Activated CD4-positive, alpha-beta T cell treated with anti-CD3 and anti-CD28 coated beads for 4 hours (primary cell): ENCODE measurements around the gene NRXN3.

ENCODE experiments used
- DNase-seq, 2 donors: peaks; one replicate each; pipeline ENCODE4 v3.0.0-alpha.2; 2020

NRXN3 gene

DNA sequence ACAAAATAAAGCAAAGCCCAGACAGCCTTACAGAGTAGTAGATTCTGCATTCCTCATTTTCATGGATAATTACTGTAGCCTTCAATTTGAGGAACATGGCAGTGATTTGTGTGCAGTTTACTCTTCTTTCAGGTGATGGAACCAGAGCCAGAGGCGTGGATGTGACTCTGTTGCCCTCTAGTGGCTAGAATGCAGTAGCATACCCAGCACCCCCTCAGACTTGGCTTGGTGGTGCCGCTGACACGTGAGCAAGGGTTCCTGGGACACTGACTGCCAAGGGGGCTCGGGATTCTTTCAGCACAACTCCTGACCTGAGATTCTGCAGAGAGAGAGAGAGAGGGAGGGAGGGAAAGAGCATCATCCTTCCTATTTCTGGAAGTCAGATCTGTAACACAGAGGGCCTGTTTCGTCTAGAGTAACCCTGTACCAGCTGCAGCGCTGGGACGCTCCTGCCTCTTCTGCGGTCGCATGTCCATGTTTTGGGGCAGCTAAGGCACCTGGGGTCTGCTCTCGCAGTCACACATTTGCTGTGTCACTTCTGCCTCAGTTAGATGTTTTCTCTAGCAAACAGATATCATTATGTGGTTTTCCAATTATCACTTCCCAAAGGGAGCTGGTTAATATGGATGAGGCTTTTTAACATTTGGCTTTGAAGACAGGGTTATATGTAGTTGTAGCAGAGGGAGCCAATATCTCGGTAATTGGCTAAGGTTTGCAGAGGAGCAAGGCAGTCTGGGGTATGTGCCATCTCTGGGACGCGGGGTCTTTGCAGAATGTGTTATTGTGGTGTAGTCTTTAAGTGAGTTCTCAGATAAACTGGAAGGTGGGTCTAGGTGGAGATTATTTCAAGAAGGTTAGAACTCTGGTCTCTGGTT lies 428.1 kb downstream of the NRXN3 start:
- DNase-seq = peak in 1 of 2 donors; percentile 13

DNA sequence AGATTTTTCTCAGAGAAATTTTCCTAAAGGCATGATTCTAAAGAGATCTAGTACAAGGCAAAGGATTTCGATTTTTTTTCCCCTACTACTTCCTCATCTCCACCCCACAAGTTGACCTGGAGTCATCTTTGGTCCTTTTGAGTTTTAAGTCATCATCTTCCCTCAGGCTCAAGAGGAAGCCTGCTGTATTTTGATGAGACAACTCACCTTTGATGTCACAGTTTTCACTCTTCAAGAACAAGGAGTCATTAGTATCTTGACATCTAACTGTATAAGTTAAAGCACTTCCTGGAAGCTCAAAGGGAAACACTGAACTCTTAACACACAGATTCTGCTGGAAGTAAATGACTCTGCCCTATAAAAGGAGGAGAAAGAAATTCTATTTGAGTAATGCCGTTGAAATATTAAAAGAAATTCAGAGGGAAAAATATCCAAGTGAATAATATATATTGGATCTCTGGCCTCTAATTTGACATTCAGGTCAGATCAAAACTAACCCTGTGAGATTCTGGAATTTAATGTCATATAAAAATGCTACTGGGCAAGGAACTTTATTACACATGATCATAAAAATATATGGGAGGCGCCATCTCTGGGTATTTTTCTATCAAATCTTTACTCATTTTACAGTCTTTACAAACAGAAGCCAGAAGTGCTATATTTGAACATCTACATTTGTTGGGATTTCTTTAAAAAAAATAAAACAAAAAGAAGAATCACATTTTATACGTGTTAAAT lies 435.0 kb downstream of the NRXN3 start:
- DNase-seq = no peak

DNA sequence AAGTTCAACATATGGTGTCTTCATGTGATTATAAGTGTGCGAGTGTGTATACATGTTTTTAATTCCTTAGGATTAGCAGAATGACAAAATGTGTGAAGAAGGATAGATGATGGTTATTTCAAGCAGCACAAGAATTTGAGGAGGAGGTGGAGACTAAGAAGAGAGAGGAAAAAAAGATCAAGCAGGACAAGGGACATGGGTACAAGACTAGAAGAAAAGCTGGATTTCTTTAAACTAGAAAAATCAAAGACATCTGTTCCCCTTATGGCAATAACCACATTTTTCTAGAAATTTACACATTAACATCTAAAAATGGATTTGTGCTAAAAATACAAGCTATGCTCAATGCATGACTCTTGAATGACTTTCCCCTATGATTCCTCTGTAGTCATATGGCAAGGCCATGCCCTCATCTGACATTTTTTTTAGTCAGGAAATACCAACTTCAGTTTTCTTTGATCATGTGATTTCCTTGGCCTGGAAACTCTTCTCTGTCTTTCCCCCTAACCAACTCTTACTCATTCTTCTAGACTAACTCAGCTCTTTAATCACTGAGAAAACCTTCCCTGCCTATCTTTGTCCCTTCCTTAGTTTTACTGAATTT lies 435.8 kb downstream of the NRXN3 start:
- no peak for DNase-seq

DNA sequence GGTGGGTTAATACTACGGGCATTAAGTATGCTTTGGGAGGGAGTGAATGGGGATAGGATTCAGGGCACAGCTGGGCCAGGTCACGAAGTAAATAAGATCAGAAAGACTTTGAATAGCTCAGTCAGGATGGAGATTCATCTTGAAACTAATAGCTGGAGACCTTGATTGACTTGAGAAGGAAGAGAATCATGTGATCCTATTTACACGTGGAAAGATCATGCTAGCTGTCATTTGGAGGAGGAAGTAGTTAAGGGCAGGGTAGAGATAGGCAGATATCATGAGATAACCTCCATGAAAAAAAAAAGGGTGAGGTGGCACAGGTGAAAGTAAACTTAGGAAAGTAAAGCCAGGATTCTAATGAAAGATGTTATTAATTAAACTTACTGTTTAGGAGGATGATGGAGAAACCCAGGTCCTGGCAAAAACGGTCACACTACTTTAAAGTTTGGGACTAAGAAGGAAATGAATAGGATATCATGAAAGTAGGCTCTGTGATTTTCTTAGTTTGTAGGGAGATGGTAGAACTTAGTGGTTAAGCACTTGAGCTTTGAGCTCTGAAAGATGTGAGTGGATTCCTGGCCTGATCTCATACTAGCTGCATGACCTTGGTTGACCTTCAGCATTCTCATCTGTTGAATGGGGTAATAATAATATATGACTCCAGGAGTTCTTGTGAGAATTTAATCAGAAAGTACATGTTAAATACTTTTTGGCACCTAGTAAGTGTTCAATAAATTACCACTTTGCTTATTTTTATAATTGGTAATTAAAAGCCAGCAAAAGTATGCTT lies 439.0 kb downstream of the NRXN3 start:
- no peak for DNase-seq

DNA sequence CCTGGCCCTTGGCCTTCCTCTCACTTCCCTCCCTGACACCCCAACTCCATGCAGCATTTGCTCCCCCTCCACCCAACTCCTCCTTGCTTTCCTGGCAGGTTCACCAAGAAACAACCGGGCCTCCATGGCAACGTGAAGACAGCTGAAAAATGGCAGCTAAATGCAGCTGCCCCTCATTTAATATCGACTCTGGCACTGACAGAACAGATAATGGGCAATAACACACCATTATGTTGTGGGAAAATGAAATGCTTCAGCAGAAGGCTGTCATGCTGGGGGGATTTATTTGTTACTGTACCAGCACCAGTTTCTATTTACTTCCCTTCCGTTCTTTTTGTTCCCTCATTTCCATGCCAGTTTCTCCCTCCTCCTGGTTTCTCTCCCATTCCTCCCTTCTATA lies 440.8 kb downstream of the NRXN3 start:
- no peak for DNase-seq

DNA sequence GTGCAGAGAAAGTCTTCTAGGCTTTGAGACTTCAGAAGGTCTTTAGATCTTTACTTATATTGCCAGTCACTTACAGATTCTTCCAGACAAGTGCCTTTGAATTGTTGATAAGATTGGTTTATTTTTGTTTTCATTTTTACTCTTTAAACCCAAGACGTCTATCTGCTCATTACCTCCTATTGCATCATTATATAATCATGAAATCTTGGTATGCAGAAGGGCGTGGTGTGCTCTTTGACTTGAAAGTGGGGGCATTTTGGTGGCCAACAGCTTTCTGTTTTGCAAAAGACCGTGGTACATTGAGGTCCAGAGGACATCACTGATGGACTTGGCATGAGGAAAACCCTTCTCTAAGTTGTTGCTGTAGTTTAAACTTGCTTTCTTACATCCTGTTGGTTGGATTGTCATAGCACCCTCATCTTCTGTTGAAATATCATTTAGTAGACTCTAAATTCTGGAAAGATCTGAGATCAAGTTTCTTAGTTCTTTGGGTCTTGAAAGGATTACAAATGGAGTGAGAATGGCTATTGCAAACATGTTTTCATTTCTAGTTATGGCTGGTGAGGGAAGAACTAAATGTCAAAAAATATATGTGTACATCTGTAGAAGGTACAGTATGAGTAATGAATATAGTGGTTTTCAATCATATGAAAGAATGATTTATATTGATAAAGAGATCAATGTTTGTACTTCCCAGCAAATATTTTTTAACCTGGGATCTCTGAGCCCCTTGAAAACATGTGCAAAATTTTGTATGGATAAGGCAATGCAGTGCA lies 441.8 kb downstream of the NRXN3 start:
- DNase-seq = no peak

DNA sequence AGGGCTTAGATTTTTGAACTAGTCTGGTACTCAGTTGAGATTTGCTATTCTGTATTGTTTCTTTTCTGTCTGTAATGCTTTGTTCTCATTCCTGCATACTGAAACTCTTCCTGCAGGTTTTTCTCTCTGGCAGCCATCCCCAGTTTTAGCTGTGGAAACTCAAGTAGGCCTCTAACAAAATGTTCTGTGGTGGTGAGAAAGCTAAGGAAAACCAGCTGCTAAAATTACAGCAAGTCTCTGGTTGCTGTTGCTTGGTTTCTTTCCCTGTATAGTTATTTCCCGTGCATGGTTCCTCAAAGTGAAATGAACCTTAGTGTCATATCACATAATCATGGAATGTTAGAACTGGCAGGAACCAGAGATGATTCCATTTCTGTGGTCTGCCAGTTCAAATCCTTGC lies 442.5 kb downstream of the NRXN3 start:
- DNase-seq = no peak

DNA sequence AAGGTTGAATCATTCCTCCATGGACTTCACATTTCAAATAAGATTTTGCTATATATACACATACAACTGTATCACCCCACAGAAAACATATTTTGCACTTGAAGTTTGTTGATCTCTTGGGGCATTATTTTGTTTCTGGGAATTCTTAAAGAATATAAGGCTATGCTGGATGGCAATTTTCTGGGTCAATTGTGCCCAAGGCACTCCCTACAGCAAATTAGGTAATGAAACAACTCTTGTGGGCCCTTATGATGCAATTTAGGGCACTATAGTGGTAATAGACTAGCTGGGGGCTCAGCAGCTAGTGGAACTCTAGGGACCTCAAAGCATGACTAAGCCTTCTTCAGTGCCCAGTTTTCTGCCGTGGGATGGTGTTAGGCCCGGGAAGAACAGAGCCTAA lies 444.4 kb downstream of the NRXN3 start:
- DNase-seq = no peak

DNA sequence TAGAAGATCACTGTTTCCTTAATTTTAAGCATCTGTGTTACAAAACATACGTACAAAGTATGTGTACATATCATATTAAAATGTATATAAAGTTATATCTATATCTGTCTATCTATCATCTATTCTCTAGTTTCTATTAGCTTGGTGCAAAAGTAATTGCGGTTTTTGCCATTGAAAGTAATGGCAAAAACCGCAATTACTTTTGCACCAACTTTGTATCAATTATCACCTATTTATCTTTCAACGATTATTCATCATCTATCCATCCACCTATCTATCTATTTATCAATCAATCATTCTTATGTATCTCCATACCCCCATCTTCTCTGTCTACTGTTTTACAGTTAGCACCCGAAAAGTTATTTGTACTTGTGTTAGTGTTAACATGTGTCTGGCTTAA lies 447.6 kb downstream of the NRXN3 start:
- DNase-seq = no peak

DNA sequence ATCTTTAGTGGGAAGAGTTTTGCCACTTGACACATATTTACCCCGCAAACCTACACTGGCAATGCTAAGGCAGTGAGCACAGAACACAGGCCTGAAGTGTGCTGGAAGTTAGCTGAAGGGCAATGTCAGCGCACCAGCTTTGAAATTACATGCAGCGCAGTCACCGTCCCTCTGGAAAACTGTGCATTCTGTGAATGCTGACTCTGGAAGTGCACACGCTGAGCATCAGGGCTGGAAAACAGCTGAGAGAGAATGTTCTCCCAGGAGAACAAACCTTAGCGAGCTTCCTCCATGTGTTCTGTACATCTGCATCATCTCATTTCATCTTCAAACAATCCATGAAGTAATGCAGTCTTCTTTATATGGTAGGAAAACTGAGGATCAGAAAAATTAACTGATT lies 448.2 kb downstream of the NRXN3 start:
- no peak for DNase-seq

DNA sequence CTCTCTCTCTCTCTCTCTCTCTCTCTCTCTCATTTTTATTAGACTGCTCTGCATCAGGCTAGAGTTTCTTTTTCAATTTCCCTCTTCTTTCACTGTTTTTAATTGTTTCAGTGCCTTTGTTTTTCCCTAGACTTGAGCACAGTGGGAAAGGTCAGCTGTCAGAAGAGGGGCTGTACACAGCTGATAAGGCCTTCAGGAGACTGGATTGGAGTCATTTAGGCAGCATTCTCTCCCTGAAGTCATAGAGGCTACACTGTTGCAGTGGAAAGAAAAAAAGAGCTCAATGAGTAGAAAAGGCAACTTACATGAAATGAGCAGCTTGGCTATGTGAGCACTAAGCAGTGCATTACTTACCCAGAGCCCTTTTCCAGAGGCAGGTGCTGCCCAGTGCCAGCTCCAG lies 456.9 kb downstream of the NRXN3 start:
- no peak for DNase-seq

DNA sequence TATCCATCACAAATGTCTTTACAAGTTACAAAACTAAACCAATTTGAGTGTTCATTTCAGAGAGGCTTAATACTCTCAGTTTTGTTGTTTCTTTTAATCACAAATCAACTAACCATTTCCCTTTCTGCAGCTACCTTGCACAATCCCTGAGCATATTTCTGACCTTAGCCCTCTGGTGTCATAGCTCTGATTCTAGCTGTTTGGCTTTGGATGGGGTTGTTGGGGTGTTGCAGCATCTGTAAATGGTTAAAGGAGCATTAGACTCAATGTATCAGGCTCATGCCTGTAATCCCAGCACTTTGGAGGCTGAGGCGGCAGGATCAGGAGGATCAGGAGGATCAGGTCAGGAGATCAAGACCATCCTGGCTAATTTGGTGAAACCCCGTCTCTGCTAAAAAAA lies 461.4 kb downstream of the NRXN3 start:
- DNase-seq = no peak

DNA sequence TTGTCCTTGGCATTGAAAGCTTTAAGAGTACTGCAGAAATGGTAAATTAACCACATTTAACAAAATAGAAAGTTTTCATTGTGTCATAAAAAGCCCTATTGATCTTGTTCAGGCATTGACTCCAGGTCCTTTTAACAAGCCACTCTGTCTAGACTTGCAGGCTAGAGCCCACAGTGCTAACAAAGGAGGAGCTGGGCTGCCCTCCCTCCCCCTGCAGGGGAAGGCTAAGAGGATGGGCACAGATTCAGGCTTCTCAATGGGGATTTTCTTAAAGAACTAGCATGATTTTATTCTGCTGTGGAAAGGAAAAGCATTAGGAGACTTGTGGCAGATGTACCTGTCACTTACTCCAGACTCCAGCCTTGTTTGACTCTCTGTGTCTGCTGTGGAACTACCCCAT lies 463.6 kb downstream of the NRXN3 start:
- no peak for DNase-seq

DNA sequence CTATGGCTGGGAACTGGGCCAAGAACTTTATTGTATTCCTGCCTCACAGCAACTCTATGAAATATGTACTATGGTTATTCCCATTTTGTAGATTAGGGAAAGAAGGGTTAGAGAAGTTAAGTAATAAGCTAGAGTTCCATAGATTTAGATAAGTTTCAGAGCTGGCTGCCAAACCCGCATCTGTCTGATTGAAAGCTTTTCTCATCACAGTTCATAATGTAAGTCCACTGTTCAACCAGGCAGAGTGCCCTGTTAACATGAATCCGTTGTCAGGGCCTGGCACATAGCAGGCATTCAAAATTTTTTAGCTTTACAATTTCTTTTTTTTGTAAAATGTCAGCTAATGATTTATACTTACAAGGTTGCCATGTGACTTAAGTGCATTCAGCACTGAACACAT lies 467.3 kb downstream of the NRXN3 start:
- no peak for DNase-seq

DNA sequence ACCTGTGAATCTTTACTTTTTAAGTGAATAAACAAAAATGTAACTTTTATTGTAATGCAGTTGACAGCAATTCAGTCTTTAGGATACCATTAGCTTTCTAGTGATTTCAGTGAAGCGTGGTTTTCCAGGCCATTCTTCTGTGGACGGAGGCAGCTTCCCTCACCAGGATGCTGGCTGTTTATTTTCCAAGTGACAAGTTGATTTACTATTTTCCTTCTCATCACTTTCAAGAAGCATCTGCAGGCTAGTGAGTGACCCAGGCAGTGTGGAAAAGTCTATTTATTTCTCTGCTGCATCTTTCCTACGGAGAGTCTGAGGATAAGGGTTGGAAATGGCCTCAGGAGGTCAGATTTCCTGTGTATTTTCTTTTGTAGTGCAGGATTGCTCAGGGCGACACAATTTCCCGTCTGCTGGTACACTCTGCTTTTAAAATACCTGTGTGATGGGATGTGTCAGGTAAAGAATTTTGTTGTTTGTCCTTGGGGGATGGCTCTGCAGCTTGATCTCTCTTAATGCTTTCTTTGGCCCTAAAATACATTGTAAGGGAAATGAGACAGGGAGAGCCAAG lies 467.8 kb downstream of the NRXN3 start:
- no peak for DNase-seq

DNA sequence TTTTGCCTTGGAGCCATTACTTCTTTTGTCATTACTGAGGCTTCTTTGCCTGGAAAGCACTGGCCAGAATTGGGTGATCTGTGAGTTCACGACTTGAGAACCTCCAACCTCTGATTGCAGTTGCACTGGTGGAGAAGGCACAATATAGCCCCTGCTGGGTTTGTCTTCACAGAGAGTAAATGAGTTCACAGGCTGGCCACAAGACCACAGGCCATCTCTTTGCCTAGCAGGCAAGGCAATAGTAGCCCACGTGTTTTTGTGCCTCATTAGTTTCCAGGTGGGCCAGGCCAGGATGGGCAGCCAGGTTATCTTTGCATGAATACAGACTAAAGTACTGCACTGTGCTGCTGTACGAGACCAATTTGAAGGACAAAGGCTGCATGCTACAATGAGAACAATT lies 468.8 kb downstream of the NRXN3 start:
- no peak for DNase-seq

DNA sequence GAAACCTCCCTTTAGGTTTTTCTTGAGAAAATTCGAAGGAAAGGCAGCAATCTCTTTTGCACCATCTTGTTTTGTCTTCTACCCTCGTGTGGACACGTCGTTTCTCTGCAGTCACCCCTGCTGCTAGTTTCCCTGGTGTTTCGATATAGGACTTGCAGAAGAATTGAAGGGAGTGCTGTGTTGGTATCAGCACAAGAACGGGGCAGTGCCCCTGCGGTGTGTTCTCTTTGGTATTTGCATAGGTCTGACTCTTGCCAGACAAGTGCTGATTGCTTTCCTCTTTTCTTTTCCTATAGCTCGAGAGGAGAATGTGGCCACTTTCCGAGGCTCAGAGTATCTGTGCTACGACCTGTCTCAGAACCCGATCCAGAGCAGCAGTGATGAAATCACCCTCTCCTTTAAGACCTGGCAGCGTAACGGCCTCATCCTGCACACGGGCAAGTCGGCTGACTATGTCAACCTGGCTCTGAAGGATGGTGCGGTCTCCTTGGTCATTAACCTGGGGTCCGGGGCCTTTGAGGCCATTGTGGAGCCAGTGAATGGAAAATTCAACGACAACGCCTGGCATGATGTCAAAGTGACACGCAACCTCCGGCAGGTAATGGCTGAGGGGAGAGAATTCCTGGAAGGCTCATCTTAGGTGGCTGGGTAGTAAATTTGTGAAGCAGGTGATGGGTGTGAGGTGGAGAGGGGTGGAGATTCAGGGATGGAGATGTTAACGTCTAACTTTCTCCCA lies 474.8 kb downstream of the NRXN3 start:
- DNase-seq = no peak

DNA sequence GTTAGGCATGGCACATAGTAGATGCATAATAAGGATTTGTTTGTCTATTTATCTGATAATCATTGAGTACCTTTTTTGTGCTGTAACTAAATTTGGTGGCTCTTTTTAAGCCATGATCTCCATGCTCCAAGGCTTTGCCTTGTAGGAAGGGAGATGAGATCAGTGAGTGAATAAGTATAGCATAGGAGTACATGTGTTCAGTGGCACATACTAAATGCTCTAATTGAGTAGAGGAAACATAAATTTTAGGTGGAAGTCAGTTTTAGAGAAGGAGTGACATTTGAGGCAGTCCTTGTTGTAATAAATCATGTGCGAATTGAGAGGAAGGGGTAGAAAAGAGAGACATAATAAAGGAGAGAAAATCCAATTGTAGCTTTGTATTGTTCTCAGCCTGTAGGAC lies 482.6 kb downstream of the NRXN3 start:
- no peak for DNase-seq

DNA sequence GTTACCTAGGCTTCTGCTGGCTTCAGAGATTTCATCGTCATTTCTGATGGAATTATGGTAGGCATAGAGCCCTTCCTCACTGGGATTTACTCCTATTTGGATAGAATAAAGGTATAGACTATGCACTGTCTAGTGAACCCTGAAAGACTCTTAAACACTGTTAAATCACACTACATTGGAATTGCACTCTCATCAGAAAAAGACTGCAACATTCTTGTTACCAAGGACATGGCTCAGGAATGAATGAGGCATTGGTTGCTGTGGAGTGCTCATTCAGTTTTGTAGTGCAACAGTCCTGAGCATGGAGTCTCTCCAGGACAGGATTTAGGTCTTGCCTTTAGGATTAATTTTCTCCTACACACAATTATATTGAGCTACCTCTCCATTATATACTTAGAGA lies 483.0 kb downstream of the NRXN3 start:
- DNase-seq = no peak

DNA sequence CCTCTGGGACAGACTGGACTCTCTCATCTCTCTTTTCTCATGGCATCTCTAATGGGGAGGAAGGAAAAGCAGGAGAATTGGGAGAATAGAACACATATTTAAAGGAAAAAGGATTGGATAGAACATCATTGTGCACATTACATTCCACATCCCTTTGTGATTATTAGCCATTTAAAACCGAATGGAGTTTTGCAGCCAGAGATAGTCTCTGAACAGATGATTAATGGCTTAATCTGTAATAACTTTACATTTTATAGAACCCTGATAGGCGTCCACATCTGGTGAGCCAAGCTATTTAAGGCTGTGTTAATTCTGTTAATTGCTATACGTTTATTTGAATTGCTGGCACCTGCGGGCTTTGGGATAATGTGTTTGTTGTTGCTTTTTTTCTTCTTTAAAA lies 487.3 kb downstream of the NRXN3 start:
- DNase-seq = no peak

DNA sequence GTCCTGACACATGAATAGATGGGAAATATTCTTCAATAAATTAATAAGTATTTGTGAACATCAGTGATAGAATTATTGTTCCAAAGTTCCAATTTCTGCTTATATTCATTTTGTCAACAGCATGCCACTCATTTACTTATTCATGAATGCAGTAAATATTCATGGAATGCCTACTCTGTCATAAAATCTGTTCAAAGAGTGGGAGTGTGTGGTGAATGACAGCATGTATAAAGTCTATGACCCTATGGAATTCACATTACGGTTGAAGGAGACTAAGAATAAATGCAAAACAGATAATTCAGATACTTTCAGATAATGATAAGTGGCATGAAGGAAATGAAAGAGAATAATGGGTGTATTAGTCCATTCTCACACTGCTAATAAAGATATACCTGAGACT lies 494.7 kb downstream of the NRXN3 start:
- DNase-seq = no peak
